Vagina (tissue), 2 donors: ENCODE results near the gene MIXL1. TPM values are rescaled to one million over a fixed set of nuclear protein-coding genes. Genes with fewer than 3 reads are reported as not detected.

Experiments used
- DNase-seq, 2 donors: peaks; one replicate each; pipeline ENCODE4 v3.0.0-alpha.2; 2017; ENCODE audit errors: extremely low spot score in 2 of 2
- H3K27ac ChIP-seq: fragments of 200-600 bp; sonication (generic); one replicate; pipeline ENCODE4 v1.5.1; 2019
- H3K27me3 ChIP-seq: fragments of 200-600 bp; sonication (generic); one replicate; pipeline ENCODE4 v1.5.1; 2019
- H3K36me3 ChIP-seq, 2 donors: fragments of 200-600 bp; sonication (generic); one replicate each; pipeline ENCODE4 v1.5.1; 2017 to 2019
- H3K4me1 ChIP-seq: fragments of 200-600 bp; sonication (generic); one replicate; pipeline ENCODE4 v1.5.1; 2019
- H3K4me3 ChIP-seq, 2 donors: fragments of 200-600 bp; sonication (generic); 1 replicate in 1 of 2; 2 replicates in 1 of 2; pipeline ENCODE4 v1.5.1; 2016 to 2019
- H3K9me3 ChIP-seq: fragments of 200-600 bp; sonication (generic); one replicate; pipeline ENCODE4 v1.5.1; 2019
- POLR2A ChIP-seq, 2 donors: fragments of 450-650 bp; IDR thresholded peaks; one replicate each; pipeline ENCODE4 v1.6.1; 2017; ENCODE audit warnings: antibody characterized with exemption in 2 of 2, mild to moderate bottlenecking in 2 of 2, moderate library complexity in 2 of 2
- POLR2AphosphoS5 ChIP-seq, 2 donors: sonication (generic); formaldehyde crosslinking; IDR thresholded peaks; one replicate each; pipeline ENCODE4 v1.9.0; 2017; ENCODE audit warnings: antibody characterized with exemption in 2 of 2, mild to moderate bottlenecking in 2 of 2, low read depth in 1 of 2; ENCODE audit not compliant: insufficient read depth in 1 of 2
- intact Hi-C: fragments of 100-400 bp; cut with DNase I; formaldehyde crosslinking; loops from one replicate; pipeline ENCODE4 v1.15.1; 2023
- total RNA-seq: library from RNA; depleted of rRNA; stranded (reverse); fragments of >200 nt; gene quantifications from one replicate; pipeline ENCODE4 v1.2.3, GENCODE V29; 2016
- TF ChIP-seq, protein P1 (sequence below), 3 experiments: fragments of 450-650 bp in 2 of 3; fragments of 200-600 bp in 1 of 3; sonication (generic) in 1 of 3; IDR thresholded peaks; one replicate each; pipeline ENCODE4 v1.5.1; 2017 to 2019; ENCODE audit warnings: antibody characterized with exemption in 3 of 3, mild to moderate bottlenecking in 2 of 3, moderate library complexity in 2 of 3

Gene MIXL1
- total RNA-seq, 1 donor from 2014 or later, result not detected

GRCh38 chr1:226274138-226274537 lies 50.7 kb downstream of the MIXL1 start:
- H3K27ac ChIP-seq, result no peak overlapping the region

GRCh38 chr1:226276077-226276682 lies 52.7 kb downstream of the MIXL1 start:
- H3K9me3 ChIP-seq, result no peaks in the 10 kb centered on the region
- H3K4me1 ChIP-seq, result no peaks in the 10 kb centered on the region
- TF ChIP-seq POLR2AphosphoS5 (IDR thresholded peaks at IDR 0.05; ENCODE audit: insufficient read depth in 1 of 2, low read depth in 1 of 2), result no peak
- TF ChIP-seq POLR2A (IDR thresholded peaks at IDR 0.05), result no peak
- TF ChIP-seq, protein P1, sequence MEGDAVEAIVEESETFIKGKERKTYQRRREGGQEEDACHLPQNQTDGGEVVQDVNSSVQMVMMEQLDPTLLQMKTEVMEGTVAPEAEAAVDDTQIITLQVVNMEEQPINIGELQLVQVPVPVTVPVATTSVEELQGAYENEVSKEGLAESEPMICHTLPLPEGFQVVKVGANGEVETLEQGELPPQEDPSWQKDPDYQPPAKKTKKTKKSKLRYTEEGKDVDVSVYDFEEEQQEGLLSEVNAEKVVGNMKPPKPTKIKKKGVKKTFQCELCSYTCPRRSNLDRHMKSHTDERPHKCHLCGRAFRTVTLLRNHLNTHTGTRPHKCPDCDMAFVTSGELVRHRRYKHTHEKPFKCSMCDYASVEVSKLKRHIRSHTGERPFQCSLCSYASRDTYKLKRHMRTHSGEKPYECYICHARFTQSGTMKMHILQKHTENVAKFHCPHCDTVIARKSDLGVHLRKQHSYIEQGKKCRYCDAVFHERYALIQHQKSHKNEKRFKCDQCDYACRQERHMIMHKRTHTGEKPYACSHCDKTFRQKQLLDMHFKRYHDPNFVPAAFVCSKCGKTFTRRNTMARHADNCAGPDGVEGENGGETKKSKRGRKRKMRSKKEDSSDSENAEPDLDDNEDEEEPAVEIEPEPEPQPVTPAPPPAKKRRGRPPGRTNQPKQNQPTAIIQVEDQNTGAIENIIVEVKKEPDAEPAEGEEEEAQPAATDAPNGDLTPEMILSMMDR (IDR thresholded peaks at IDR 0.05), result no peak
- H3K27me3 ChIP-seq, result no peaks in the 10 kb centered on the region
- no peak overlapping the region for H3K4me3 ChIP-seq
- DNase-seq, result no peak
- H3K27ac ChIP-seq, result no peak overlapping the region
- no peaks in the 10 kb centered on the region for H3K36me3 ChIP-seq
- intact Hi-C loops, result no loop called here

More at GRCh38 chr1:226274138-226274537, 50.7 kb downstream of the MIXL1 start:
- TF ChIP-seq POLR2A (IDR thresholded peaks at IDR 0.05) (no peak), POLR2AphosphoS5 (IDR thresholded peaks at IDR 0.05; ENCODE audit: insufficient read depth in 1 of 2, low read depth in 1 of 2) (no peak)
- TF ChIP-seq, protein P1 (IDR thresholded peaks at IDR 0.05), result no peak
- H3K36me3 ChIP-seq, result no peaks in the 10 kb centered on the region
- H3K4me3 ChIP-seq, result no peak overlapping the region
- no peaks in the 10 kb centered on the region for H3K27me3 ChIP-seq
- intact Hi-C loops, result no loop called here
- H3K9me3 ChIP-seq, result no peaks in the 10 kb centered on the region
- H3K4me1 ChIP-seq, result no peaks in the 10 kb centered on the region
- DNase-seq, result no peak

Other genes starting within 250 kb of the MIXL1 start
- 14.7 TPM for gene SDE2, start 224.3 kb upstream of the MIXL1 start, total RNA-seq
- 263 TPM for gene H3-3A, start 160.9 kb upstream of the MIXL1 start, total RNA-seq
- 38.1 TPM for gene ACBD3, start 36.9 kb upstream of the MIXL1 start, total RNA-seq
- gene LIN9, start 85.5 kb downstream of the MIXL1 start, total RNA-seq, result 3.9 TPM
- 64.6 TPM for gene PARP1, start 184.4 kb downstream of the MIXL1 start, total RNA-seq